ENCODE results near the gene COL9A2.

Gene COL9A2

GRCh38 chr1:40299366-40300248 lies 17.5 kb downstream of the COL9A2 start:
- no peak overlapping the region for H3K27ac ChIP-seq
- no peak overlapping the region for H3K4me3 ChIP-seq
- no peak for TF ChIP-seq CTCF (IDR thresholded peaks at IDR 0.05)
- no peak for DNase-seq (ENCODE audit: low spot score)

DNA sequence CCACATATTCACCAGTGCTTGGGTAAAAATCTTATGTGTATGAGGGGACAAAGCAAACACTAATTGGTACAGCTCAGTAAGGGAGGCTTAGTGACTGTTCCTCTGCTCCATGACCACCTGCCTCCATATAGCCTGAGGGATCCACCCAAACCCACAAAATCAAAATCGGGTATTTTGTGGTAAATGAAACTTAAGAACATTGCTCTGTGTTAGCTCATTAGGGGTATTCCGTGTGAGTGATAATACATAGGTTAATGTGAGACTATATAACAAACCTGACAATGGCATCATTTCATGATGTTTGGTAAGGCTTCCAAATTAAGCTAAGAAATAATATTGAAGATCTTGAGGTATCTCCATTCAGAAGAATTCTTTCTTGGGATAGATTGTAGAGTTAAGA lies 25.8 kb downstream of the COL9A2 start:
- no peak overlapping the region for H3K4me3 ChIP-seq
- no peak for DNase-seq (ENCODE audit: low spot score)
- no peak overlapping the region for H3K27ac ChIP-seq
- no peak for TF ChIP-seq CTCF (IDR thresholded peaks at IDR 0.05)

GRCh38 chr1:40281853-40282252 lies 35.2 kb downstream of the COL9A2 start:
- DNase-seq (ENCODE audit: low spot score): no peak
- TF ChIP-seq CTCF (IDR thresholded peaks at IDR 0.05): no peak
- Histone ChIP-seq H3K27ac (no peak overlapping the region), H3K4me3 (no peak overlapping the region)

DNA sequence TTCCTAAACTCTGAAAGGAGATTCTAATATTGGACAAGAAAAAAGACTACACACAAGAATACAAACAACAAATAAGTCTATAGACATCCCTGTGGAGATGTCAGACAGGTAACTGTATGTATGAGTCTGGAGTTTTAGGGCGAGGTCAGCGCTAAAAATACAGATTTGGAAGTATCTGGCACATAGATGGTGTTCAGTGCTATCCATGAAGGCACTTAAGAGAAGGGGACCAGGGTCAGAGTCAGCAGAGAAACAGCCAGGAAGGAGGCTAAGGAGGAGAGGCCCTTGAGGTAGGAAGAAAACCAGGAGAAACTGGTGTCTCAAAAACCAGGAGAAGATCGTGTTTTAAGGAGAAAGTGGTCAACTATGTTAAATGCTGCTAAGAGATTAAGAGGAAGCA lies 41.0 kb downstream of the COL9A2 start:
- no peak for TF ChIP-seq CTCF (IDR thresholded peaks at IDR 0.05)
- H3K27ac ChIP-seq: no peak overlapping the region

DNA sequence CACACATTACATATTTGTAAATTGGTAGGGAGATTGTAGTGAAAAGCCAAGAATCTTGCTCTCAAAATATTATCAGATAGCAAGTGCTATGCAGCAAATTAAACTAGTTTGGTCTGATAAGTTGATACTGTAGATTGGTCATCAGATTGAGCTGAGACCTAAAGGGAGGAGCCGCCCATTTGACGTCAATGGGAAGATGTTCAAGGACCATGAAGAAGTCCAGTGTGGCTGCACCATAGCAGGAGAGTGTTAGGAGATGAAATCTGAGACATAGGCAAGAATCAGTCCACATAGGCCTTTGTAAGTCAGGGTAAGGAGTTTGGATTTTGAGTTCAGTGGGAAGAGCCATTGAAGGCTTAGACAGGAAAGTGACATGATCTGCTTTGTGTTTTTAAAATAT lies 42.8 kb downstream of the COL9A2 start:
- no peak overlapping the region for H3K4me3 ChIP-seq
- H3K27ac ChIP-seq: no peak overlapping the region
- no peak for TF ChIP-seq CTCF (IDR thresholded peaks at IDR 0.05)
- no peak for DNase-seq (ENCODE audit: low spot score)

More for the DNA sequence above, 41.0 kb downstream of the COL9A2 start:
- DNase-seq (ENCODE audit: low spot score): no peak
- no peak overlapping the region for H3K4me3 ChIP-seq

- no peak for DNase-seq (ENCODE audit: low spot score)
- no peak overlapping the region for H3K4me3 ChIP-seq
- no peak for TF ChIP-seq CTCF (IDR thresholded peaks at IDR 0.05)
- H3K27ac ChIP-seq: no peak overlapping the region
Measured at GRCh38 chr1:40273547-40274166, 43.4 kb downstream of the COL9A2 start.
